Sigmoid colon (tissue), 4 donors: Measurements from ENCODE around the gene CCNI.

Experiments used
- EP300 ChIP-seq, 4 donors: sonication (generic); formaldehyde crosslinking; IDR thresholded peaks; one replicate each; pipeline ENCODE4 v1.6.1; 2017; ENCODE audit warnings: antibody characterized with exemption in 4 of 4
- POLR2A ChIP-seq, 2 donors: fragments of 450-650 bp; IDR thresholded peaks; one replicate each; pipeline ENCODE4 v1.6.1; 2016; ENCODE audit warnings: antibody characterized with exemption in 2 of 2, mild to moderate bottlenecking in 2 of 2, moderate library complexity in 2 of 2
- TF ChIP-seq, protein P1 (sequence below), 4 experiments: fragments of 450-650 bp in 3 of 4; fragments of 200-600 bp in 1 of 4; IDR thresholded peaks; one replicate each; pipeline ENCODE4 v1.5.1; 2016 to 2019; ENCODE audit warnings: antibody characterized with exemption in 4 of 4, mild to moderate bottlenecking in 3 of 4, moderate library complexity in 2 of 4

GRCh38 chr4:77022560-77023179 lies 53.1 kb downstream of the CCNI start:
- TF ChIP-seq POLR2A (IDR thresholded peaks at IDR 0.05) (no peak), EP300 (IDR thresholded peaks at IDR 0.05) (no peak)
- TF ChIP-seq, protein P1, sequence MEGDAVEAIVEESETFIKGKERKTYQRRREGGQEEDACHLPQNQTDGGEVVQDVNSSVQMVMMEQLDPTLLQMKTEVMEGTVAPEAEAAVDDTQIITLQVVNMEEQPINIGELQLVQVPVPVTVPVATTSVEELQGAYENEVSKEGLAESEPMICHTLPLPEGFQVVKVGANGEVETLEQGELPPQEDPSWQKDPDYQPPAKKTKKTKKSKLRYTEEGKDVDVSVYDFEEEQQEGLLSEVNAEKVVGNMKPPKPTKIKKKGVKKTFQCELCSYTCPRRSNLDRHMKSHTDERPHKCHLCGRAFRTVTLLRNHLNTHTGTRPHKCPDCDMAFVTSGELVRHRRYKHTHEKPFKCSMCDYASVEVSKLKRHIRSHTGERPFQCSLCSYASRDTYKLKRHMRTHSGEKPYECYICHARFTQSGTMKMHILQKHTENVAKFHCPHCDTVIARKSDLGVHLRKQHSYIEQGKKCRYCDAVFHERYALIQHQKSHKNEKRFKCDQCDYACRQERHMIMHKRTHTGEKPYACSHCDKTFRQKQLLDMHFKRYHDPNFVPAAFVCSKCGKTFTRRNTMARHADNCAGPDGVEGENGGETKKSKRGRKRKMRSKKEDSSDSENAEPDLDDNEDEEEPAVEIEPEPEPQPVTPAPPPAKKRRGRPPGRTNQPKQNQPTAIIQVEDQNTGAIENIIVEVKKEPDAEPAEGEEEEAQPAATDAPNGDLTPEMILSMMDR (IDR thresholded peaks at IDR 0.05), result no peak
